Tibial nerve (tissue), 4 donors: Measurements from ENCODE around the gene GSTA3. TPM values are rescaled to one million over a fixed set of nuclear protein-coding genes. Genes with fewer than 3 reads are reported as not detected.
A peak's percentile ranks its signal among the peaks of the same experiment; 100 is the strongest.

Experiments
- DNase-seq, 2 donors: peaks; one replicate each; pipeline ENCODE4 v3.0.0-alpha.2; 2019; ENCODE audit warnings: low spot score in 2 of 2
- H3K27ac ChIP-seq, 4 donors: fragments of 200-600 bp; sonication (generic) in 3 of 4; one replicate each; pipeline ENCODE4 v1.5.1; 2017 to 2019; ENCODE audit warnings: mild to moderate bottlenecking in 1 of 4
- H3K27me3 ChIP-seq, 2 donors: fragments of 200-600 bp; sonication (generic) in 1 of 2; one replicate each; pipeline versions ENCODE4 v1.5.1 to v1.6.0; 2017 to 2019
- H3K36me3 ChIP-seq, 3 donors: fragments of 200-600 bp; sonication (generic); one replicate each; pipeline ENCODE4 v1.5.1; 2018 to 2019
- H3K4me1 ChIP-seq, 4 donors: fragments of 200-600 bp; sonication (generic) in 3 of 4; one replicate each; pipeline ENCODE4 v1.5.1; 2017 to 2019
- H3K4me3 ChIP-seq, 4 donors: fragments of 200-600 bp; sonication (generic) in 3 of 4; one replicate each; pipeline ENCODE4 v1.5.1; 2017 to 2019; ENCODE audit warnings: mild to moderate bottlenecking in 1 of 4, moderate library complexity in 1 of 4
- H3K9me3 ChIP-seq, 4 donors: fragments of 200-600 bp; sonication (generic) in 3 of 4; one replicate each; pipeline ENCODE4 v1.5.1; 2017 to 2019
- CTCF ChIP-seq, 5 experiments: fragments of 200-600 bp in 3 of 5; fragments of 450-650 bp in 2 of 5; sonication (generic) in 3 of 5; IDR thresholded peaks; one replicate each; pipeline ENCODE4 v1.5.1; 2016 to 2019; ENCODE audit warnings: antibody characterized with exemption in 5 of 5, mild to moderate bottlenecking in 3 of 5, moderate library complexity in 2 of 5
- EP300 ChIP-seq, 2 donors: sonication (generic); formaldehyde crosslinking; IDR thresholded peaks; one replicate each; pipeline ENCODE4 v1.6.1; 2017; ENCODE audit warnings: antibody characterized with exemption in 2 of 2, mild to moderate bottlenecking in 1 of 2
- POLR2A ChIP-seq, 2 donors: fragments of 450-650 bp; IDR thresholded peaks; one replicate each; pipeline ENCODE4 v1.6.1; 2017; ENCODE audit warnings: antibody characterized with exemption in 2 of 2, mild to moderate bottlenecking in 2 of 2, moderate library complexity in 2 of 2
- WGBS, 2 donors: methylation state at CpG; one replicate each; pipeline ENCODE4 v1.1.5; 2018; 5-methylcytosine and 5-hydroxymethylcytosine counted together
- total RNA-seq, 4 donors: library from RNA; depleted of rRNA; stranded (reverse); fragments of >200 nt; gene quantifications; one replicate each; pipeline ENCODE4 v1.1.0, GENCODE V29; 2016

Gene GSTA3
- total RNA-seq, 4 donors from 2014 or later, result not detected

- H3K27ac ChIP-seq, result peak overlapping the region in 1 of 4 donors; percentile 61
- TF ChIP-seq EP300 (IDR thresholded peaks at IDR 0.05), result no peak
- no peak for TF ChIP-seq POLR2A (IDR thresholded peaks at IDR 0.05)
- TF ChIP-seq CTCF (IDR thresholded peaks at IDR 0.05), result no peak
- 58 to 65% methylated on average over 4 of the region's 4 CpGs for WGBS, 2 donors
- DNase-seq, result no peak
- H3K9me3 ChIP-seq, result no peaks in the 10 kb centered on the region
- H3K36me3 ChIP-seq, result no peaks in the 10 kb centered on the region
- H3K4me3 ChIP-seq, result peak overlapping the region; percentile 27 to 55 (median 52)
- no peaks in the 10 kb centered on the region for H3K27me3 ChIP-seq
- H3K4me1 ChIP-seq, result peaks cover 0 to 5% (median 0%) of the 10 kb centered on the region in 4 donors
Observed at GRCh38 chr6:52881662-52881995, 27.9 kb downstream of the GSTA3 start.

GRCh38 chr6:52877786-52878185 is 31.7 kb downstream of the GSTA3 start:
- no peaks in the 10 kb centered on the region for H3K36me3 ChIP-seq
- WGBS, 2 donors, result 56 to 73% methylated on average over 2 of the region's 2 CpGs
- no peaks in the 10 kb centered on the region for H3K9me3 ChIP-seq
- H3K4me3 ChIP-seq, result no peak overlapping the region
- no peaks in the 10 kb centered on the region for H3K27me3 ChIP-seq
- peaks cover 0 to 5% (median 0%) of the 10 kb centered on the region in 4 donors for H3K4me1 ChIP-seq
- TF ChIP-seq EP300 (IDR thresholded peaks at IDR 0.05) (no peak), POLR2A (IDR thresholded peaks at IDR 0.05) (no peak), CTCF (IDR thresholded peaks at IDR 0.05) (no peak)
- no peak for DNase-seq
- H3K27ac ChIP-seq, result no peak overlapping the region

GRCh38 chr6:52877168-52877567 is 32.3 kb downstream of the GSTA3 start:
- WGBS, 2 donors, result 64 to 65% methylated on average over 3 of the region's 3 CpGs
- Histone ChIP-seq H3K27ac (no peak overlapping the region), H3K4me1 (peaks cover 0 to 5% (median 0%) of the 10 kb centered on the region in 4 donors), H3K36me3 (no peaks in the 10 kb centered on the region), H3K9me3 (no peaks in the 10 kb centered on the region), H3K4me3 (no peak overlapping the region), H3K27me3 (no peaks in the 10 kb centered on the region)
- no peak for DNase-seq
- TF ChIP-seq EP300 (IDR thresholded peaks at IDR 0.05), result no peak
- TF ChIP-seq CTCF (IDR thresholded peaks at IDR 0.05), result no peak
- TF ChIP-seq POLR2A (IDR thresholded peaks at IDR 0.05), result no peak

- Histone ChIP-seq H3K36me3 (no peaks in the 10 kb centered on the region), H3K4me3 (no peak overlapping the region), H3K27ac (no peak overlapping the region), H3K4me1 (no peaks in the 10 kb centered on the region), H3K27me3 (no peaks in the 10 kb centered on the region), H3K9me3 (no peaks in the 10 kb centered on the region)
- no peak for DNase-seq
- TF ChIP-seq EP300 (IDR thresholded peaks at IDR 0.05) (no peak), CTCF (IDR thresholded peaks at IDR 0.05) (no peak), POLR2A (IDR thresholded peaks at IDR 0.05) (no peak)
- WGBS, 2 donors, result 86 to 88% methylated on average over 7 of the region's 7 CpGs
Observed at GRCh38 chr6:52876056-52876787, 33.3 kb downstream of the GSTA3 start.

GRCh38 chr6:52872031-52872430 is 37.5 kb downstream of the GSTA3 start:
- no peak for TF ChIP-seq CTCF (IDR thresholded peaks at IDR 0.05)
- TF ChIP-seq EP300 (IDR thresholded peaks at IDR 0.05), result no peak
- TF ChIP-seq POLR2A (IDR thresholded peaks at IDR 0.05), result no peak
- Histone ChIP-seq H3K27me3 (no peaks in the 10 kb centered on the region), H3K4me1 (no peaks in the 10 kb centered on the region), H3K9me3 (no peaks in the 10 kb centered on the region), H3K36me3 (no peaks in the 10 kb centered on the region), H3K27ac (no peak overlapping the region), H3K4me3 (no peak overlapping the region)
- 61% methylated on average over 4 of the region's 4 CpGs for WGBS, 2 donors
- DNase-seq, result no peak
